Measurements from ENCODE around the gene MRPL11.

Gene MRPL11

GRCh38 chr11:66407651-66408050 lies 31.0 kb downstream of the MRPL11 start:
- no peak for DNase-seq

GRCh38 chr11:66393954-66394353 lies 44.7 kb downstream of the MRPL11 start:
- no peak for DNase-seq

- no peak for DNase-seq
Observed at GRCh38 chr11:66391322-66391721, 47.3 kb downstream of the MRPL11 start.

GRCh38 chr11:66388780-66389386 lies 49.8 kb downstream of the MRPL11 start:
- peak in 14 of 56 donors; percentile 9 to 47 (median 20) for DNase-seq

- DNase-seq: peak in 50 of 56 donors; percentile 20 to 92 (median 58)
Observed at GRCh38 chr11:66386171-66387069, 52.2 kb downstream of the MRPL11 start.
